GM18505 (cell line): Measurements from ENCODE around the gene CTNND2.

Experiments used
- ATAC-seq: cut with Tn5 transposase; IDR thresholded peaks from one replicate; pipeline ENCODE4 v1.9.1; 2021; ENCODE audit not compliant: unreplicated experiment
- POLR2A ChIP-seq: IDR thresholded peaks from 4 replicates; pipeline ENCODE4 v1.6.1; 2011; ENCODE audit warnings: borderline replicate concordance; ENCODE audit not compliant: insufficient read depth, insufficient read length; ENCODE audit errors: extremely low read depth

The CTNND2 gene

GRCh38 chr5:11390291-11390767, 513.9 kb downstream of the CTNND2 start:
- TF ChIP-seq POLR2A: no peak
- no peak for ATAC-seq

GRCh38 chr5:11387382-11387781, 516.9 kb downstream of the CTNND2 start:
- TF ChIP-seq POLR2A: no peak
- no peak for ATAC-seq

- TF ChIP-seq POLR2A: no peak
Observed at GRCh38 chr5:11386398-11386797, 517.8 kb downstream of the CTNND2 start.

GRCh38 chr5:11385901-11386293, 518.3 kb downstream of the CTNND2 start:
- ATAC-seq: no peak
- TF ChIP-seq POLR2A: no peak

More at GRCh38 chr5:11386398-11386797, 517.8 kb downstream of the CTNND2 start:
- ATAC-seq: no peak

GRCh38 chr5:11385251-11385900, 518.9 kb downstream of the CTNND2 start:
- ATAC-seq: no peak

GRCh38 chr5:11384441-11385250, 519.6 kb downstream of the CTNND2 start:
- ATAC-seq: no peak
- TF ChIP-seq POLR2A: no peak

More at GRCh38 chr5:11385251-11385900, 518.9 kb downstream of the CTNND2 start:
- no peak for TF ChIP-seq POLR2A

GRCh38 chr5:11383506-11384095, 520.6 kb downstream of the CTNND2 start:
- no peak for TF ChIP-seq POLR2A
- ATAC-seq: no peak

GRCh38 chr5:11378461-11378860, 525.8 kb downstream of the CTNND2 start:
- ATAC-seq: no peak
- no peak for TF ChIP-seq POLR2A

GRCh38 chr5:11377896-11378295, 526.4 kb downstream of the CTNND2 start:
- no peak for ATAC-seq
- no peak for TF ChIP-seq POLR2A

GRCh38 chr5:11372191-11372590, 532.1 kb downstream of the CTNND2 start:
- no peak for TF ChIP-seq POLR2A
- ATAC-seq: no peak

- no peak for TF ChIP-seq POLR2A
- no peak for ATAC-seq
Observed at GRCh38 chr5:11371021-11371420, 533.2 kb downstream of the CTNND2 start.

- ATAC-seq: no peak
- TF ChIP-seq POLR2A: no peak
Observed at GRCh38 chr5:11364531-11364930, 539.7 kb downstream of the CTNND2 start.

GRCh38 chr5:11363631-11364178, 540.5 kb downstream of the CTNND2 start:
- ATAC-seq: no peak
- TF ChIP-seq POLR2A: no peak
